Smooth muscle cell (in vitro differentiated cells): ENCODE data around the gene CCDC160. TPM values are rescaled to one million over a fixed set of nuclear protein-coding genes. Genes with fewer than 3 reads are reported as not detected.

Source experiments
- DNase-seq: peaks from one replicate; lab custom pipeline; 2025; ENCODE audit not compliant: unreplicated experiment; lab: John Stamatoyannopoulos, UW
- H2AFZ ChIP-seq: fragments of 200-600 bp; sonication (generic); 2 replicates; pipeline ENCODE4 v1.6.0; 2016; ENCODE audit warnings: antibody characterized with exemption, low read depth, mild to moderate bottlenecking
- H3F3A ChIP-seq: fragments of 200-600 bp; sonication (generic); 2 replicates; pipeline ENCODE4 v1.6.0; 2017; ENCODE audit warnings: antibody characterized with exemption, low read depth
- H3K27ac ChIP-seq: fragments of 200-600 bp; sonication (generic); 2 replicates; pipeline ENCODE4 v1.5.1; 2016; ENCODE audit warnings: low read depth, mild to moderate bottlenecking
- H3K27me3 ChIP-seq: fragments of 200-600 bp; sonication (generic); 2 replicates; pipeline ENCODE4 v1.6.1; 2016; ENCODE audit warnings: low read depth, mild to moderate bottlenecking
- H3K36me3 ChIP-seq: fragments of 200-600 bp; sonication (generic); 2 replicates; pipeline ENCODE4 v1.5.1; 2016; ENCODE audit warnings: low read depth
- H3K4me1 ChIP-seq: fragments of 200-600 bp; sonication (generic); 2 replicates; pipeline ENCODE4 v1.5.1; 2016; ENCODE audit warnings: low read depth
- H3K4me2 ChIP-seq: fragments of 200-600 bp; sonication (generic); 2 replicates; pipeline ENCODE4 v1.6.0; 2016; ENCODE audit warnings: mild to moderate bottlenecking
- H3K4me3 ChIP-seq: fragments of 200-600 bp; sonication (generic); 2 replicates; pipeline ENCODE4 v1.5.1; 2016; ENCODE audit warnings: mild to moderate bottlenecking
- H3K79me2 ChIP-seq: fragments of 200-600 bp; sonication (generic); 2 replicates; pipeline ENCODE4 v1.6.0; 2016; ENCODE audit warnings: low read depth, mild to moderate bottlenecking
- H3K9ac ChIP-seq: fragments of 200-600 bp; sonication (generic); 2 replicates; pipeline ENCODE4 v1.6.0; 2016; ENCODE audit warnings: low read depth
- H3K9me3 ChIP-seq: fragments of 200-600 bp; sonication (generic); replicated peaks from 2 replicates; pipeline ENCODE4 v1.5.1; 2016; ENCODE audit warnings: low read depth
- H4K20me1 ChIP-seq: fragments of 200-600 bp; sonication (generic); 2 replicates; pipeline ENCODE4 v1.6.0; 2016; ENCODE audit warnings: low read depth
- CTCF ChIP-seq: fragments of 200-600 bp; sonication (generic); IDR thresholded peaks from 2 replicates; pipeline ENCODE4 v1.5.1; 2017; ENCODE audit warnings: borderline replicate concordance, mild to moderate bottlenecking, antibody characterized with exemption; ENCODE audit not compliant: insufficient read depth, poor library complexity, severe bottlenecking
- WGBS: methylation state at CpG from one replicate; pipeline ENCODE4 v1.1.7; 2016; ENCODE audit warnings: low lambda C conversion rate; 5-methylcytosine and 5-hydroxymethylcytosine counted together
- polyA plus RNA-seq: library from polyadenylated mRNA; unstranded; fragments of >200 nt; fragmentation: Nextera tagmentation; extraction: Ambion mirVana; gene quantifications from 2 replicates; pipeline ENCODE4 v1.2.1, GENCODE V29; 2016
- total RNA-seq: library from RNA; depleted of rRNA; stranded (reverse); fragments of >200 nt; gene quantifications from 2 replicates; pipeline ENCODE4 v1.2.3, GENCODE V29; 2014

Gene CCDC160
- total and polyA plus RNA-seq, 2 experiments from 2014 or later: 0.29 to 0.40 TPM

- no peaks in the 10 kb centered on the region for H3K79me2 ChIP-seq
- no peak overlapping the region for H3K4me2 ChIP-seq
- H3K4me1 ChIP-seq: no peaks in the 10 kb centered on the region
- no peak overlapping the region for H2AFZ ChIP-seq
- no peak overlapping the region for H3K9ac ChIP-seq
- H3K36me3 ChIP-seq: no peaks in the 10 kb centered on the region
- no peaks in the 10 kb centered on the region for H4K20me1 ChIP-seq
- H3K27ac ChIP-seq: no peak overlapping the region
- TF ChIP-seq CTCF: no peak
- 52% methylated on average over 7 of the region's 7 CpGs for WGBS
- H3F3A ChIP-seq: no peaks in the 10 kb centered on the region
- no peak overlapping the region for H3K4me3 ChIP-seq
- no peaks in the 10 kb centered on the region for H3K27me3 ChIP-seq
- no peaks in the 10 kb centered on the region for H3K9me3 ChIP-seq
- DNase-seq: no peak
Observed at GRCh38 chrX:134246282-134246681, 9.3 kb downstream of the CCDC160 start.

GRCh38 chrX:134247492-134247891 lies 10.5 kb downstream of the CCDC160 start:
- Histone ChIP-seq H3K79me2 (no peaks in the 10 kb centered on the region), H3K4me2 (no peak overlapping the region), H2AFZ (no peak overlapping the region), H3K27me3 (no peaks in the 10 kb centered on the region), H3K36me3 (no peaks in the 10 kb centered on the region), H3F3A (no peaks in the 10 kb centered on the region), H3K4me1 (no peaks in the 10 kb centered on the region), H3K9me3 (no peaks in the 10 kb centered on the region), H3K4me3 (no peak overlapping the region), H3K9ac (no peak overlapping the region), H4K20me1 (no peaks in the 10 kb centered on the region), H3K27ac (no peak overlapping the region)
- no peak for DNase-seq
- 92% methylated on average over 3 of the region's 3 CpGs for WGBS
- TF ChIP-seq CTCF: no peak

GRCh38 chrX:134249241-134249640 lies 12.3 kb downstream of the CCDC160 start:
- H3K4me3 ChIP-seq: no peak overlapping the region
- no peaks in the 10 kb centered on the region for H3K27me3 ChIP-seq
- H3K4me2 ChIP-seq: no peak overlapping the region
- no peaks in the 10 kb centered on the region for H3K79me2 ChIP-seq
- no peaks in the 10 kb centered on the region for H3F3A ChIP-seq
- H3K9ac ChIP-seq: no peak overlapping the region
- H3K36me3 ChIP-seq: no peaks in the 10 kb centered on the region
- H3K4me1 ChIP-seq: no peaks in the 10 kb centered on the region
- DNase-seq: no peak
- TF ChIP-seq CTCF: no peak
- no peaks in the 10 kb centered on the region for H4K20me1 ChIP-seq
- H2AFZ ChIP-seq: no peak overlapping the region
- H3K27ac ChIP-seq: no peak overlapping the region
- no peaks in the 10 kb centered on the region for H3K9me3 ChIP-seq

GRCh38 chrX:134251241-134251640 lies 14.3 kb downstream of the CCDC160 start:
- H2AFZ ChIP-seq: no peak overlapping the region
- H3K9ac ChIP-seq: no peak overlapping the region
- no peaks in the 10 kb centered on the region for H3F3A ChIP-seq
- H3K4me1 ChIP-seq: no peaks in the 10 kb centered on the region
- H3K4me2 ChIP-seq: no peak overlapping the region
- no peak overlapping the region for H3K27ac ChIP-seq
- H3K36me3 ChIP-seq: no peaks in the 10 kb centered on the region
- no peaks in the 10 kb centered on the region for H3K9me3 ChIP-seq
- no peaks in the 10 kb centered on the region for H3K79me2 ChIP-seq
- WGBS: 70% methylated on average over 1 of the region's 1 CpG
- no peaks in the 10 kb centered on the region for H3K27me3 ChIP-seq
- no peak for TF ChIP-seq CTCF
- H3K4me3 ChIP-seq: no peak overlapping the region
- DNase-seq: no peak
- no peaks in the 10 kb centered on the region for H4K20me1 ChIP-seq
